Ovary (tissue), 3 donors: ENCODE results near the gene UNC13A.

Experiments
- POLR2A ChIP-seq: fragments of 450-650 bp; IDR thresholded peaks from one replicate; pipeline ENCODE4 v1.6.1; 2017; ENCODE audit warnings: antibody characterized with exemption, mild to moderate bottlenecking, moderate library complexity
- TF ChIP-seq, protein P1 (sequence below), 3 donors: fragments of 450-650 bp in 2 of 3; fragments of 200-600 bp in 1 of 3; IDR thresholded peaks; one replicate each; pipeline versions ENCODE4 v1.5.1 to v1.8.0; 2016 to 2022; ENCODE audit warnings: antibody characterized with exemption in 3 of 3, mild to moderate bottlenecking in 1 of 3
- donor health status: DM: no; HTN: no; CAD: no.

DNA sequence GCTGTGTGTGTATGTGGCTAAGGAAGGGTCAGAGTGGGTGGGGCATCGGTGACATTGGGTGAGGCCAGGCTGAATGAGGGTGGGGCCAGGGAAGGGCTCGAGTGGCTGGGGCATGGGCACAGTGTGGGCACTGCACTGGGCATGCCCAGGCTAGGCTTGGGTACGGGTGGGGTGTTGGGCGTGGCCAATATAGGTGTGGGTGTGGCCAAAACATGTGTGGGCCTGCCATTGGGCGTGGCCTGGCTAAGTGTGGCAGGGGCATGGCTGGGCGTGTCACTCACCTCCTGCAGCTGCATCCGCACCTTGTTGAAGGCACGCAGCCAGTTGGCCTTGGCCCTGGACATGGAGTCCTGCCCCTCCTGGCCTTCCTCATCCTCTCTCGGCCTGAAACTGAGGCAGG is 33.2 kb downstream of the UNC13A start:
- TF ChIP-seq, protein P1, sequence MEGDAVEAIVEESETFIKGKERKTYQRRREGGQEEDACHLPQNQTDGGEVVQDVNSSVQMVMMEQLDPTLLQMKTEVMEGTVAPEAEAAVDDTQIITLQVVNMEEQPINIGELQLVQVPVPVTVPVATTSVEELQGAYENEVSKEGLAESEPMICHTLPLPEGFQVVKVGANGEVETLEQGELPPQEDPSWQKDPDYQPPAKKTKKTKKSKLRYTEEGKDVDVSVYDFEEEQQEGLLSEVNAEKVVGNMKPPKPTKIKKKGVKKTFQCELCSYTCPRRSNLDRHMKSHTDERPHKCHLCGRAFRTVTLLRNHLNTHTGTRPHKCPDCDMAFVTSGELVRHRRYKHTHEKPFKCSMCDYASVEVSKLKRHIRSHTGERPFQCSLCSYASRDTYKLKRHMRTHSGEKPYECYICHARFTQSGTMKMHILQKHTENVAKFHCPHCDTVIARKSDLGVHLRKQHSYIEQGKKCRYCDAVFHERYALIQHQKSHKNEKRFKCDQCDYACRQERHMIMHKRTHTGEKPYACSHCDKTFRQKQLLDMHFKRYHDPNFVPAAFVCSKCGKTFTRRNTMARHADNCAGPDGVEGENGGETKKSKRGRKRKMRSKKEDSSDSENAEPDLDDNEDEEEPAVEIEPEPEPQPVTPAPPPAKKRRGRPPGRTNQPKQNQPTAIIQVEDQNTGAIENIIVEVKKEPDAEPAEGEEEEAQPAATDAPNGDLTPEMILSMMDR (IDR thresholded peaks at IDR 0.05), result no peak
- no peak for TF ChIP-seq POLR2A
